GM12878 (cell line): Measurements from ENCODE around the gene INSL3. TPM values are rescaled to one million over a fixed set of nuclear protein-coding genes. Genes with fewer than 3 reads are reported as not detected.

Experiments used
- BMI1 ChIP-seq: fragments of 450-650 bp; IDR thresholded peaks from 2 replicates; pipeline ENCODE4 v1.6.1; 2016; ENCODE audit warnings: mild to moderate bottlenecking, moderate library complexity, borderline replicate concordance
- CREM ChIP-seq: IDR thresholded peaks from 2 replicates; pipeline ENCODE4 v1.6.1; 2014; ENCODE audit warnings: antibody characterized with exemption, low read depth
- CUX1 ChIP-seq: IDR thresholded peaks from 2 replicates; pipeline ENCODE4 v1.6.1; 2012; ENCODE audit warnings: improper control_type of control experiment, low read depth, low read length; ENCODE audit not compliant: insufficient replicate concordance
- EP300 ChIP-seq, 2 experiments: fragments of 150-350 bp in 1 of 2; IDR thresholded peaks; 2 replicates each; pipeline ENCODE4 v1.6.1; 2011 to 2012; ENCODE audit warnings: low read depth in 2 of 2, low read length in 2 of 2, borderline replicate concordance in 1 of 2, improper control_type of control experiment in 1 of 2, inconsistent platforms in 1 of 2; ENCODE audit not compliant: control insufficient read depth in 1 of 2
- HDAC2 ChIP-seq: fragments of 200-600 bp; sonication (generic); IDR thresholded peaks from 2 replicates; pipeline ENCODE4 v1.6.1; 2017
- MAX ChIP-seq: IDR thresholded peaks from 2 replicates; pipeline ENCODE4 v1.6.1; 2012; ENCODE audit warnings: low read depth, low read length, improper control_type of control experiment
- RELB ChIP-seq: fragments of 450-650 bp; IDR thresholded peaks from 2 replicates; pipeline ENCODE4 v1.6.1; 2017; ENCODE audit warnings: low read depth, mild to moderate bottlenecking, moderate library complexity
- ZNF592 ChIP-seq: fragments of 450-650 bp; IDR thresholded peaks from 2 replicates; pipeline ENCODE4 v1.6.1; 2017; ENCODE audit warnings: mild to moderate bottlenecking, moderate library complexity
- ZSCAN29 ChIP-seq: fragments of 450-650 bp; IDR thresholded peaks from 2 replicates; pipeline ENCODE4 v1.6.1; 2017; ENCODE audit warnings: mild to moderate bottlenecking, moderate library complexity
- ZZZ3 ChIP-seq: IDR thresholded peaks from 2 replicates; pipeline ENCODE4 v1.6.1; 2011; ENCODE audit warnings: low read depth; ENCODE audit not compliant: control insufficient read depth, insufficient read length
- polyA plus RNA-seq, 11 experiments: library from polyadenylated mRNA; depleted of rRNA in 4 of 11; unstranded in 6 of 11; stranded (reverse) in 5 of 11; fragments of >200 nt; fragmentation: Nextera tagmentation in 4 of 11; fragmentation: Illumina TruSeq in 1 of 11; extraction: Ambion mirVana in 4 of 11; extraction: Trizol in 1 of 11; gene quantifications; 1 replicate in 1 of 11; 2 replicates in 10 of 11; pipeline versions ENCODE4 v1.2.1 to v1.2.3, GENCODE V29; 2011 to 2016; ENCODE audit warnings: inconsistent platforms in 2 of 11, missing spikeins in 2 of 11, low read depth in 1 of 11
- total RNA-seq, 4 experiments: library from RNA; depleted of rRNA in 3 of 4; stranded (reverse); fragments of >200 nt in 3 of 4; fragmentation: Illumina TruSeq in 1 of 4; extraction: Trizol in 1 of 4; gene quantifications; 2 replicates each; pipeline versions ENCODE4 v1.2.1 to v1.2.3, GENCODE V29; 2013 to 2021

The INSL3 gene
- total and polyA plus RNA-seq, 10 of the 15 experiments (the other 5 are each of a cell fraction or from before 2014, with no cell fraction given): 0.27 to 1.9 (median 0.70) TPM

- TF ChIP-seq ZZZ3 (no peak), CREM (no peak), ZSCAN29 (no peak), EP300 (IDR thresholded peaks at IDR 0.05; ENCODE audit: borderline replicate concordance in 1 of 2, control insufficient read depth in 1 of 2, low read depth in 2 of 2, low read length in 2 of 2) (no peak), RELB (no peak), ZNF592 (no peak), CUX1 (no peak), MAX (no peak), BMI1 (no peak), HDAC2 (no peak)
Observed at GRCh38 chr19:17854061-17854460, 32.7 kb upstream of the INSL3 start (continued).
